LNCaP clone FGC (cell line): ENCODE measurements around the gene ARMC9.

Source experiments
- DNase-seq: peaks from one replicate; pipeline ENCODE4 v3.0.0-alpha.2; 2011; ENCODE audit warnings: low read depth
- H3K4me3 ChIP-seq: 2 replicates; pipeline ENCODE4 v1.5.1; 2011; ENCODE audit warnings: mild to moderate bottlenecking, low read depth, low read length, control low read depth
- TF ChIP-seq, protein P1 (sequence below): IDR thresholded peaks from 2 replicates; pipeline ENCODE4 v1.5.1; 2012; ENCODE audit warnings: mild to moderate bottlenecking; ENCODE audit not compliant: control insufficient read depth, insufficient read depth; ENCODE audit errors: extremely low read depth

ARMC9 gene

DNA sequence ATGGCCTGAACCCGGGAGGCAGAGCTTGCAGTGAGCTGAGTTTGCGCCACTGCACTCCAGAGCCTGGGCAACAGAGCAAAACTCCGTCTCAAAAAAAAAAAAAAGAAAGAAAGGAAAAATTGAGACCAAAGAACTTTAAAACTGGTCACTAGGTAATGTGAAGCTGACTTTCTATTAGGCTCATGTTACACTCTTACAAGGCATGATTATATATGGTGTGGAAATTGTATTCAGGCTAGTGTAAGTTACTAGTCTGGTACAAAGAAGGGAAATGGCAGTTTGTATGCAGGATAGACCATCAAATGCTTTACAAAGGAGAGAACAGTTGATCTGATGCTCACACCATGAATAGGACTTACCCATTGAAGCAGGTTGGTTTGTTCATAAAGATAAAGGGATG lies 35.4 kb upstream of the ARMC9 start:
- H3K4me3 ChIP-seq = no peak overlapping the region
- TF ChIP-seq, protein P1, sequence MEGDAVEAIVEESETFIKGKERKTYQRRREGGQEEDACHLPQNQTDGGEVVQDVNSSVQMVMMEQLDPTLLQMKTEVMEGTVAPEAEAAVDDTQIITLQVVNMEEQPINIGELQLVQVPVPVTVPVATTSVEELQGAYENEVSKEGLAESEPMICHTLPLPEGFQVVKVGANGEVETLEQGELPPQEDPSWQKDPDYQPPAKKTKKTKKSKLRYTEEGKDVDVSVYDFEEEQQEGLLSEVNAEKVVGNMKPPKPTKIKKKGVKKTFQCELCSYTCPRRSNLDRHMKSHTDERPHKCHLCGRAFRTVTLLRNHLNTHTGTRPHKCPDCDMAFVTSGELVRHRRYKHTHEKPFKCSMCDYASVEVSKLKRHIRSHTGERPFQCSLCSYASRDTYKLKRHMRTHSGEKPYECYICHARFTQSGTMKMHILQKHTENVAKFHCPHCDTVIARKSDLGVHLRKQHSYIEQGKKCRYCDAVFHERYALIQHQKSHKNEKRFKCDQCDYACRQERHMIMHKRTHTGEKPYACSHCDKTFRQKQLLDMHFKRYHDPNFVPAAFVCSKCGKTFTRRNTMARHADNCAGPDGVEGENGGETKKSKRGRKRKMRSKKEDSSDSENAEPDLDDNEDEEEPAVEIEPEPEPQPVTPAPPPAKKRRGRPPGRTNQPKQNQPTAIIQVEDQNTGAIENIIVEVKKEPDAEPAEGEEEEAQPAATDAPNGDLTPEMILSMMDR = no peak
- DNase-seq = no peak

DNA sequence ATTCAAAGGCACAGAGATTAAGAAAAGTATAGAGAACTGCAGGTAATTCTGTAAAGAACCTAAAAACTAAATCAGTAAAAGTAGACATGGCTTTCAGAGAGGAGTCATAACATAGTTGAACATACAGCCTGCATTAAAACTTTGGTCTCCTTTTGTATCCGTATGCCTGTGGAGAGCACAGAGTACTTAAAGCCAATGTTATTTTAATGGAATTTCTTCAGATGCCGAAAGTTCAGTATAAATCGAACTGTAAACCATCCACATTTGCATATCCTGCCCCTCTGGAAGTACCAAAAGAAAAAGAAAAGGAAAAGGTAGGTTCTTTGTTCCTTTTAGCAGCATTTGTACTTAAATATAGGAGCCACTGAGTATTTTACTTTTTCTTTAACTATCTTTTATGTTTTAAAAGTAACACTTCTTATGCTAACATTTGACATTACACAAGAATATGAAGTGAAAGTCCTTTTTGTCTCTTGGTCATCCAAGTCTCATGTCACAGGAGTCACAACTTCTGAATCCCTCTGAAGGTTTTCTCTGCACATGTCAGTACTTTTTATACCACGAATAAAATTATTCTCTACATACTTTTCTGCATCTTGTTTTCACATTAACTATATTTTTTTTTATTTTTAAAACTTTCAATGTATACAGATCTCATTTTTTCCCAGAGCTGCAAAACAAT lies 34.9 kb upstream of the ARMC9 start:
- TF ChIP-seq, protein P1 = no peak
- DNase-seq = no peak
- no peak overlapping the region for H3K4me3 ChIP-seq

DNA sequence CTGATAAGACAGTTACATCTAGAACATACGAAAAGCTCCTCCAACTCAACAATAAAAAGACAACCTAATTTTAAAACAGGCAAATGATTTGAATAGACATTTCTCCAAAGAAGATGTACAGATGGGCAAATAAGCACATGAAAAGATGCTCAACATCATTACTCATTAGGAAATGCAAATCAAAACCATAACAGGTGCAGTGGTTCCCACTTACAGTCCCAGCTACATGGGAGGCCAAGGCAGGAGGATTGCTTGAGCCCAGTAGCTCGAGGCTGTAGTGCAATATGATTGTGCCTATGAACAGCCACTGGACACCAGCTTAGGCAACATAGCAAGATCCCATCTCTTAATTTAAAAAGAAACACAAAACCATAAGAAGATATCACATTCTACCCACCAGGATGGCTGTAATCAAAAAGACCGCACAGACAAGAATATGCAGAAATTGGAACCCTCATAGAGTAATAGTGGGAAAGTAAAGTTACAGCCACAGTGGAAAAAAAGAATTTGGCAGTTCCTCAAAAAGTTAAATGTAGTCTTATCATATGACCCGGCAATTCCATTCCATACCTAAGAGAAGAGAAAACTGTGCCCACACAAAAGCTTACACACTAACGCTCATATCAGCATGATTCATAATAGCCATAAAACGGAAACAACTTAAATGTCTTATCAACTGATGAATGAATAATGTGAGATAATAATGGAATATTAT lies 30.5 kb upstream of the ARMC9 start:
- no peak overlapping the region for H3K4me3 ChIP-seq
- DNase-seq = no peak
- TF ChIP-seq, protein P1 = no peak

DNA sequence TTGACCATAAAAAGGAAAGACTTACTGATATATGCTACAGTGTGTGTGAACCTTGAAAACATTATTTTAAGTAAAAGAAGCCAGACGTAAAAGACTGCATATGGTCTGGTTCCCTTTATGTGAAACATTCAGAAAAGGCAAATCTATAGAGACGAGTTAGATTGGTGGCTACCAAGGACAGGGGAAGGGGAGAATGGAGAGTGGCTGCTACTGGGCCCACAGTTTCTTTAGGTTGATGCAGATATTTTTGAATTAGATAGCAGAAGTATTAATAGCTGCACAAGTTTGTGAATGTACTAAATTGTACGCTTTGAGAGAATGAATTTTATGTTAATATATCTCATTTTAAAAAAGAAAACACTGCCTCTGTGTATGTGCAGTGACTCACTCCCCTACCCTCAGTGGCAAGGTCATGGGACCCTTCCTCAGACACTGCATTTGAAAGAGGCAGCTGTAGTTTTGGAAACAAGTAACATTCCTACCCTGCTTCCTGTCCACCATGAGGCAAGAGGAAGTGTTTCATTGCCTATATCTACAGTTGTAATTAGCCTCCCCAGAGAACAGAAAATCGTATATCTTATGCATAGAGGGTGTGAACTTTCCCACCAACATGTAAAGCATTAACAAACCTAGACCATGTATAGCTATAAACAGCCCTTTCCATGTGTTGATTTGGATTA lies 29.8 kb upstream of the ARMC9 start:
- TF ChIP-seq, protein P1 = no peak
- H3K4me3 ChIP-seq = no peak overlapping the region
- DNase-seq = no peak

DNA sequence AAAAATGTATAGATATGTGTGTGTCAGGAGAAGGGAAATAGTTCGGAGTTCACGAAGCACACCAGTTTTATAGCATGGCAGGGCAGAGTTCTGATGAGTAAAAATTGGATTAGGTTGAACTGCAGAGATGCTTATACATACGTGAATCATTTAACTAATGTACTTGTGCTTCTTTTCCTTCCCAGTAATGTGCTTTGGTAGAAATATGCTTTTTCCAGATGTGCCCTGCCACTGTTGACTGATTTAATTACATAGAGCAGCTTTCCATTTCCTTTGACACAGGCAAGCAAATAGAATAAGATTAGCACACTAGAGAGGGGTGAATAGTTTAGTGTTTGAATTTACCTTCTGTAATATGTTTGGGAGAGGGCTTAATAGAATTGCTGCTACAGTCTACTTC lies 28.9 kb upstream of the ARMC9 start:
- TF ChIP-seq, protein P1 = no peak
- DNase-seq = no peak
- H3K4me3 ChIP-seq = no peak overlapping the region

DNA sequence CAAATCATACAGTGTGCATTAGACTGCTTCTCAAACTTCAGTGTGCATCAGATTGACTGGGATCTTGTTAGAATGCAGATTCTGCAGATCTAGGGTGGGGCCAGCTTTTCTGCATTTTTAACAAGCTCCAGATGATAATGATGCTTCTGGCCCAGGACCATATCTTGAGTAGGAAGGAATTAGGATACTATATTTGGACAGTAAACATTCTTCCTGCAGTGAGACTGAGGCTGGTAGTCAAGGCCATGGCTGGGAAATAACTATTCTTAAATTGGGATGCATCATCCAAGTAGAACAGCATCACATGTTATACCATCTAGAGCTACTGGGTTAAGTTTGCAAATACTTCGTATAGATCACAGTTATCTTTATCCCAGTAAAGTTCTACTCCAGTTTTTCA lies 28.4 kb upstream of the ARMC9 start:
- no peak overlapping the region for H3K4me3 ChIP-seq
- no peak for DNase-seq
- TF ChIP-seq, protein P1 = no peak
